Activated naive CD4-positive, alpha-beta T cell treated with anti-CD3 and anti-CD28 coated beads, Interleukin-2, amount 10 ng/mL, durations not matched to agents 7 days and 5 days (primary cell): ENCODE results near the gene SLC4A2.

Experiments used
- CTCF ChIA-PET: fragments of 350-600 bp; sonication (Branson Sonifier 250); formaldehyde crosslinking; loops from one replicate; lab custom pipeline; 2021; ENCODE audit warnings: antibody characterized with exemption; lab: Charles Lee
- DNase-seq: peaks from one replicate; pipeline ENCODE4 v3.0.0-alpha.2; 2020
- H3K27ac Mint-ChIP-seq: one replicate; pipeline ENCODE4 v1.8.0; 2021; ENCODE audit warnings: mild to moderate bottlenecking, moderate library complexity, mixed read lengths
- H3K27me3 Mint-ChIP-seq: one replicate; pipeline ENCODE4 v1.8.0; 2021; ENCODE audit warnings: mild to moderate bottlenecking, mixed read lengths
- H3K36me3 Mint-ChIP-seq: one replicate; pipeline ENCODE4 v1.8.0; 2021; ENCODE audit warnings: mixed read lengths
- H3K4me1 Mint-ChIP-seq: one replicate; pipeline ENCODE4 v1.8.0; 2021; ENCODE audit warnings: mixed read lengths
- H3K4me3 Mint-ChIP-seq: one replicate; pipeline ENCODE4 v1.8.0; 2021; ENCODE audit warnings: mild to moderate bottlenecking, moderate library complexity, mixed read lengths
- H3K9me3 Mint-ChIP-seq: one replicate; pipeline ENCODE4 v1.8.0; 2021; ENCODE audit warnings: mixed read lengths

The SLC4A2 gene

GRCh38 chr7:151114151-151115090 lies 55.0 kb downstream of the SLC4A2 start:
- Mint-ChIP-seq H3K36me3 (no peaks in the 10 kb centered on the region), H3K27me3 (peaks cover 70% of the 10 kb centered on the region), H3K4me1 (peaks cover 24% of the 10 kb centered on the region), H3K9me3 (no peaks in the 10 kb centered on the region), H3K27ac (no peak overlapping the region), H3K4me3 (no peak overlapping the region)
- DNase-seq = no peak
- CTCF ChIA-PET = interaction anchor here (0.6 to 2.4 kb wide), 4 partner anchors 9 to 21 kb away, joined by 3 to 8 read pairs (median 4); no protein-coding TSS in a partner anchor

- peak overlapping the region; percentile 66 for H3K4me3 Mint-ChIP-seq
These were observed 55.9 kb downstream of the SLC4A2 start for GRCh38 chr7:151115121-151115835.

DNA sequence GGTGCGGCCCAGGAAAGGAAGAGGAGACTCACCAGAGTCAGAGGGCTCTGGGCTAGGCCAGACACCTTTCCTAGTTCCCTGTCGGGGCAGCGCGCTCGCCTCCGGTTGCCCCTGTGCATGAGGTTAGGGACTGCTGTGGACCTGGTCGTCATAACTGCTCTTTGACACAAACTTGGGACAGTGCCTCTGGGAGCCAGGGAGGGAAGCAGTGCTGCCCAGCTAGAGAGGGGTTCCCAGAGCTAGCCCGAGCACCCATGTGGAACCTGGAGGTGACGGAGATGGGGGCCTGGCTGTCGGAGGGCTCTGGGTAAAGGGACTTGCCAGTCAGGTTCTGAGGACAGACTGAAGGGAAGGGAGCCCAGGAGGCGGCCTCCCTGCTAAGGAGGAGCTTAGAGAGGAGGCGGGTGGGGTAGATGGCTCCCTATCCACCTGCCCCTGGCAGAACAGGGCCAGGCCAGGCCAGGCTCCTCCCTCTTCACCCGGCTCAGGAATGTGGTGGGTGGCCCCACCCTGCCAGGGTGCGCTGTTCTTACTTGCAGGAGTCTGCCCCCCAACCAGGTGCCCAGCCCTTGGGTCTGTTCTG lies 56.5 kb downstream of the SLC4A2 start:
- no peak for DNase-seq
- peaks cover 24% of the 10 kb centered on the region for H3K4me1 Mint-ChIP-seq
- CTCF ChIA-PET = interaction anchor here (0.8 to 1.0 kb wide), 2 partner anchors 8 to 23 kb away, joined by 3 read pairs; no protein-coding TSS in a partner anchor
- peak overlapping the region; percentile 66 for H3K4me3 Mint-ChIP-seq
- peak overlapping the region; percentile 49 for H3K27ac Mint-ChIP-seq
- H3K36me3 Mint-ChIP-seq = no peaks in the 10 kb centered on the region
- H3K27me3 Mint-ChIP-seq = peaks cover 60% of the 10 kb centered on the region
- no peaks in the 10 kb centered on the region for H3K9me3 Mint-ChIP-seq

More at GRCh38 chr7:151115121-151115835, 55.9 kb downstream of the SLC4A2 start:
- CTCF ChIA-PET = interaction anchor here (0.8 to 2.4 kb wide), 3 partner anchors 9 to 22 kb away, joined by 3 to 8 read pairs (median 3); no protein-coding TSS in a partner anchor
- no peaks in the 10 kb centered on the region for H3K36me3 Mint-ChIP-seq
- H3K4me1 Mint-ChIP-seq = peaks cover 24% of the 10 kb centered on the region
- H3K9me3 Mint-ChIP-seq = no peaks in the 10 kb centered on the region
- H3K27ac Mint-ChIP-seq = no peak overlapping the region
- H3K27me3 Mint-ChIP-seq = peaks cover 65% of the 10 kb centered on the region
- peak; percentile 39 for DNase-seq

GRCh38 chr7:151116603-151117440 lies 57.4 kb downstream of the SLC4A2 start:
- Mint-ChIP-seq H3K9me3 (no peaks in the 10 kb centered on the region), H3K36me3 (no peaks in the 10 kb centered on the region), H3K27ac (peak overlapping the region; percentile 81), H3K27me3 (peaks cover 51% of the 10 kb centered on the region), H3K4me1 (peaks cover 21% of the 10 kb centered on the region), H3K4me3 (peak overlapping the region; percentile 70)
- DNase-seq = no peak
- CTCF ChIA-PET = interaction anchor here (1.0 to 1.4 kb wide), 2 partner anchors 50 to 99 kb away, joined by 3 read pairs; no protein-coding TSS in a partner anchor

GRCh38 chr7:151117565-151117964 lies 58.2 kb downstream of the SLC4A2 start:
- Mint-ChIP-seq H3K27ac (peak overlapping the region; percentile 81), H3K27me3 (peaks cover 44% of the 10 kb centered on the region), H3K9me3 (no peaks in the 10 kb centered on the region), H3K36me3 (no peaks in the 10 kb centered on the region), H3K4me1 (peaks cover 21% of the 10 kb centered on the region), H3K4me3 (peak overlapping the region; percentile 70)
- CTCF ChIA-PET = interaction anchor here (1.0 to 1.4 kb wide), 2 partner anchors 49 to 99 kb away, joined by 3 read pairs; no protein-coding TSS in a partner anchor
- DNase-seq = peak; percentile 58

DNA sequence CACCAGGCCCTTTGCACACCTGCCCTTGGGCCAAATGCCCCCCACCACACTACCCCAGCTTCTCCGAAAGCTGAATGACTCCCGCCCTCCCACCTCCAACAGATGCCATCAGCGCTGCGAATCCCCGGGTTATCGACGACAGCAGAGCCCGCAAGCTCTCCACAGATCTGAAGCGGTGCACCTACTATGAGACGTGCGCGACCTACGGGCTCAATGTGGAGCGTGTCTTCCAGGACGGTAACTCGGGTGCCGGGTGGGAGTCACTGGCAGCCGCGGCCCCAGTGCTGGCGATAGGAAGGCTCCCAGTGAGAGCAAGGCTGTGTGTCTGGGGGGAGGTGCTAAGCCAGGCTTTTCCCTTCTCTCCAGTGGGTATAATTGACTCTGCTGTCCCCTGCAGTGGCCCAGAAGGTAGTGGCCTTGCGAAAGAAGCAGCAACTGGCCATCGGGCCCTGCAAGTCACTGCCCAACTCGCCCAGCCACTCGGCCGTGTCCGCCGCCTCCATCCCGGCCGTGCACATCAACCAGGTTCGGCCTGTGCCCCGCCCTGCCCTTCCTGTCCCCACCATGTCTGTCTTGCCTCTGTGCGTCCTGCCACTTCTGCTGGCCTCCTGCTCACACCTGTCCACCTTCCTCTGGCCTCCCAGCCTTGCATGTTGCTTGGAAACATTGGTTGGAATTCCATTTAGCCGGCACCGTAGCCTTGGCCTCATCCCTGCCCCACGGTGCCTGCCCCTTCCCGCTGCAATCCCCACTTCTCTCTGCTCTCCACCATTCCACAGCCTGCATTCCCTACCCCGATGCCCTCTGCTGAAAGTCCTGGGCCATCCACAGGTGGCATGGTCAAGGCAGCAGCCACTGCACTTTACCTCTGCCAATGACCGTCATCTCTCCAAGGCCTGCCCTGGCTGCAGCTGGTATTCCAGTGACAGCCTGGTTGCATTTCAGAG lies 59.0 kb downstream of the SLC4A2 start:
- Mint-ChIP-seq H3K27me3 (peaks cover 36% of the 10 kb centered on the region), H3K36me3 (no peaks in the 10 kb centered on the region), H3K4me1 (peaks cover 21% of the 10 kb centered on the region), H3K4me3 (no peak overlapping the region), H3K9me3 (no peaks in the 10 kb centered on the region), H3K27ac (peak overlapping the region; percentile 81)
- CTCF ChIA-PET = interaction anchor here (1.4 to 1.7 kb wide), 2 partner anchors 8 to 48 kb away, joined by 3 to 5 read pairs; no protein-coding TSS in a partner anchor
- DNase-seq = no peak

- CTCF ChIA-PET = interaction anchor here (1.7 kb wide), 1 partner anchor 9 kb away, joined by 5 read pairs; no protein-coding TSS in a partner anchor
These were observed 59.6 kb downstream of the SLC4A2 start for GRCh38 chr7:151119055-151119415.

GRCh38 chr7:151119902-151120301 lies 60.5 kb downstream of the SLC4A2 start:
- H3K4me3 Mint-ChIP-seq = no peak overlapping the region
- CTCF ChIA-PET = interaction anchor here (1.7 kb wide), 1 partner anchor 10 kb away, joined by 5 read pairs; no protein-coding TSS in a partner anchor
- no peaks in the 10 kb centered on the region for H3K9me3 Mint-ChIP-seq

More at GRCh38 chr7:151119055-151119415, 59.6 kb downstream of the SLC4A2 start:
- DNase-seq = no peak
- no peaks in the 10 kb centered on the region for H3K9me3 Mint-ChIP-seq
- peaks cover 21% of the 10 kb centered on the region for H3K4me1 Mint-ChIP-seq
- H3K27ac Mint-ChIP-seq = peak overlapping the region; percentile 58
- peaks cover 31% of the 10 kb centered on the region for H3K27me3 Mint-ChIP-seq
- no peaks in the 10 kb centered on the region for H3K36me3 Mint-ChIP-seq
- H3K4me3 Mint-ChIP-seq = no peak overlapping the region

DNA sequence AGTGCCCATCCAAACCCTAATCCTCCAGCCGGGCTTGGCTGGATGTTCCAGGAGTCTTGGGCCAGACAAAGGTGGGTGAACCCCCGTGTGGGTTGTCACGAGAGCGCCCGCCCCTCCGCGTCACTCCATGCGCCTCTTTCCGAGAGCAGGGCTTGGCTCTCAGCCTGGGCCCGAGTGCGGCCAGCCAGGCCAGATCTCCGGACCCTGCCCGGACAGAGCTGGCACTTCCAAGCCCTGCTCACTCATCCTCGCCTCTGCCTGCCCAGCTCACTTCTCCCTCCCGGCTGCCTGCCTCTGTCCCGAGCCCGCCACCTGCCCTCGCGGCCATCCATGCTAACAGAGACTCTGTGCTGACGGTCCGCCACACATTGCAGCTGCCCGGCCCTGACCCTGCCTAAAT lies 61.5 kb downstream of the SLC4A2 start:
- H3K36me3 Mint-ChIP-seq = no peaks in the 10 kb centered on the region
- peaks cover 29% of the 10 kb centered on the region for H3K27me3 Mint-ChIP-seq
- no peak overlapping the region for H3K4me3 Mint-ChIP-seq
- no peak overlapping the region for H3K27ac Mint-ChIP-seq
- H3K4me1 Mint-ChIP-seq = peaks cover 18% of the 10 kb centered on the region
- CTCF ChIA-PET = interaction anchor here (0.7 kb wide), 1 partner anchor 10 kb away, joined by 4 read pairs; no protein-coding TSS in a partner anchor
- no peaks in the 10 kb centered on the region for H3K9me3 Mint-ChIP-seq
- no peak for DNase-seq

More at GRCh38 chr7:151119902-151120301, 60.5 kb downstream of the SLC4A2 start:
- H3K27me3 Mint-ChIP-seq = peaks cover 28% of the 10 kb centered on the region
- H3K36me3 Mint-ChIP-seq = no peaks in the 10 kb centered on the region
- no peak for DNase-seq
- H3K4me1 Mint-ChIP-seq = peaks cover 21% of the 10 kb centered on the region
- no peak overlapping the region for H3K27ac Mint-ChIP-seq

GRCh38 chr7:151121380-151122170 lies 62.2 kb downstream of the SLC4A2 start:
- H3K4me1 Mint-ChIP-seq = peaks cover 16% of the 10 kb centered on the region
- H3K27ac Mint-ChIP-seq = no peak overlapping the region
- peaks cover 22% of the 10 kb centered on the region for H3K27me3 Mint-ChIP-seq
- H3K36me3 Mint-ChIP-seq = no peaks in the 10 kb centered on the region
- DNase-seq = no peak
- CTCF ChIA-PET = no interaction called here
- H3K9me3 Mint-ChIP-seq = no peaks in the 10 kb centered on the region
- no peak overlapping the region for H3K4me3 Mint-ChIP-seq

DNA sequence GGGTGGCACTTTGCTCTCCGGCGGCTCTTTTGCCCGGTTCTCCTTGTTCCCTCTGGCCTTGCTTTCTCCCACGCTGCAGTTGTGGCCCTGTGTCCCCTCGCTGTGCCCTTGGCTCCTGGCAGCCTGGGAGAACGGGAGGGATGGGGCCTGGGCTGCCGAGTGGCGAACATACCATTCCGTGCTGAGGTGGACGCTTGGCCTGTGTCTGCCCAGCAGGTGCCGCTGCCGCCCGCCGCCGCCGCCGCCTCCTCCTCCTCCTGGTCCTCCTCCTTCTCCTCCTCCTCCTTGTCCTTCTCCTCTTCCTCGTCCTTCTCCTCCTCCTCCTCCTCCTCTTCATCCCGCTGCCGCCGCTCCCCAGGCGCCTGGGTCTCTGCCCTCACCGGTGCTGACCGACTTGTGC lies 62.9 kb downstream of the SLC4A2 start:
- Mint-ChIP-seq H3K36me3 (no peaks in the 10 kb centered on the region), H3K4me1 (peaks cover 12% of the 10 kb centered on the region), H3K27ac (no peak overlapping the region), H3K9me3 (no peaks in the 10 kb centered on the region), H3K27me3 (peaks cover 15% of the 10 kb centered on the region), H3K4me3 (no peak overlapping the region)
- no peak for DNase-seq
- CTCF ChIA-PET = no interaction called here
